ENCODE data around the gene ZMYND10.

- TF ChIP-seq EZH2 (IDR thresholded peaks at IDR 0.05; ENCODE audit: insufficient read depth, poor library complexity, severe bottlenecking), result no peak
- TF ChIP-seq EZH2phosphoT487 (IDR thresholded peaks at IDR 0.05; ENCODE audit: insufficient read depth, low read depth), result no peak
Measured at GRCh38 chr3:50354850-50355249, 9.3 kb upstream of the ZMYND10 start.
